Endothelial cell of umbilical vein (primary cell): ENCODE measurements around the gene CEP72. TPM values are rescaled to one million over a fixed set of nuclear protein-coding genes. Genes with fewer than 3 reads are reported as not detected.

ENCODE experiments used
- BruUV-seq: library from RNA; stranded (reverse); fragments of 400-500 nt; replicated peaks from 2 replicates; lab custom pipeline; 2021; lab: Mats Ljungman, UMichigan
- CTCF ChIA-PET: fragments of 300-600, 350-600 bp; sonication (Branson Sonifier 250); formaldehyde crosslinking; loops from one replicate; lab custom pipeline; 2021; ENCODE audit warnings: antibody characterized with exemption, inconsistent platforms; lab: Charles Lee
- POLR2A ChIA-PET: fragments of 300-600, 350-600 bp; sonication (Branson Sonifier 250); formaldehyde crosslinking; loops from one replicate; lab custom pipeline; 2021; ENCODE audit warnings: antibody characterized with exemption, inconsistent platforms; lab: Charles Lee
- DNase-seq: peaks from one replicate; pipeline ENCODE4 v3.0.0-alpha.2; 2011; ENCODE audit warnings: low read depth, low spot score
- FAIRE-seq: peaks from 2 replicates; lab custom pipeline; 2011; peaks lifted over from hg19 to GRCh38; lab: Jason Lieb, UNC
- H2AFZ ChIP-seq: 2 replicates; pipeline ENCODE4 v1.6.0; 2012; ENCODE audit warnings: low read depth, low read length, control low read depth, inconsistent platforms
- H3K27ac ChIP-seq: 2 replicates; pipeline ENCODE4 v1.5.1; 2011; ENCODE audit warnings: low read depth, mild to moderate bottlenecking, control low read depth, low read length, moderate library complexity; ENCODE audit not compliant: insufficient read depth
- H3K27me3 ChIP-seq, 2 experiments: 2 replicates each; pipeline versions ENCODE4 v1.6.0 to v1.6.1; 2011; ENCODE audit warnings: low read length in 2 of 2, mixed read lengths in 1 of 2; ENCODE audit not compliant: control insufficient read depth in 2 of 2, insufficient read depth in 2 of 2
- H3K36me3 ChIP-seq, 2 experiments: 2 replicates in 1 of 2; 3 replicates in 1 of 2; pipeline ENCODE4 v1.5.1; 2011; ENCODE audit warnings: low read length in 2 of 2, mild to moderate bottlenecking in 1 of 2, moderate library complexity in 1 of 2; ENCODE audit not compliant: control insufficient read depth in 2 of 2, insufficient read depth in 2 of 2; ENCODE audit errors: extremely low read depth in 1 of 2
- H3K4me1 ChIP-seq: 3 replicates; pipeline ENCODE4 v1.5.1; 2011; ENCODE audit warnings: mild to moderate bottlenecking, low read length; ENCODE audit not compliant: control insufficient read depth, insufficient read depth; ENCODE audit errors: extremely low read depth
- H3K4me2 ChIP-seq: 2 replicates; pipeline ENCODE4 v1.6.1; 2011; ENCODE audit warnings: low read length, control low read depth, mixed read lengths; ENCODE audit not compliant: insufficient read depth
- H3K4me3 ChIP-seq, 3 experiments: fragments of 200-600 bp in 1 of 3; sonication (generic), shearing (Covaris generic) in 1 of 3; replicated peaks in 1 of 3; 2 replicates each; pipeline ENCODE4 v1.5.1; 2011 to 2016; ENCODE audit warnings: control low read depth in 3 of 3, low read length in 3 of 3, mild to moderate bottlenecking in 2 of 3, inconsistent platforms in 1 of 3, low read depth in 1 of 3, moderate library complexity in 1 of 3; ENCODE audit not compliant: insufficient read depth in 1 of 3
- H3K79me2 ChIP-seq: 2 replicates; pipeline ENCODE4 v1.6.0; 2012; ENCODE audit warnings: low read length, inconsistent platforms; ENCODE audit not compliant: control insufficient read depth, insufficient read depth
- H3K9ac ChIP-seq: replicated peaks from 2 replicates; pipeline ENCODE3; 2011; ENCODE audit warnings: low read length, control low read depth; ENCODE audit not compliant: insufficient read depth; ENCODE audit errors: extremely low read depth
- H3K9me1 ChIP-seq: replicated peaks from 3 replicates; pipeline ENCODE4 v1.6.0; 2011; ENCODE audit warnings: mild to moderate bottlenecking, low read length; ENCODE audit not compliant: control insufficient read depth, insufficient read depth; ENCODE audit errors: extremely low read depth
- H3K9me3 ChIP-seq: replicated peaks from 2 replicates; pipeline ENCODE4 v1.5.1; 2012; ENCODE audit warnings: low read length, inconsistent platforms; ENCODE audit not compliant: control insufficient read depth, insufficient read depth
- H4K20me1 ChIP-seq: replicated peaks from 2 replicates; pipeline ENCODE3; 2011; ENCODE audit warnings: mild to moderate bottlenecking, low read length; ENCODE audit not compliant: control insufficient read depth, insufficient read depth; ENCODE audit errors: extremely low read depth
- EZH2 ChIP-seq: IDR thresholded peaks from 2 replicates; pipeline ENCODE4 v1.6.1; 2012; ENCODE audit warnings: borderline replicate concordance, low read depth, mild to moderate bottlenecking, moderate library complexity, low read length, inconsistent platforms; ENCODE audit not compliant: severe bottlenecking
- FOS ChIP-seq: IDR thresholded peaks from 2 replicates; pipeline ENCODE4 v1.6.1; 2011; ENCODE audit warnings: mild to moderate bottlenecking, low read length, moderate library complexity, borderline replicate concordance; ENCODE audit not compliant: insufficient read depth
- GATA2 ChIP-seq: IDR thresholded peaks from 2 replicates; pipeline ENCODE4 v1.7.0; 2011; ENCODE audit warnings: low read depth, mild to moderate bottlenecking, moderate library complexity, mixed read lengths, low read length; ENCODE audit not compliant: insufficient read length, insufficient read depth
- JUN ChIP-seq: IDR thresholded peaks from 2 replicates; pipeline ENCODE4 v1.6.1; 2011; ENCODE audit warnings: borderline replicate concordance, low read depth; ENCODE audit not compliant: insufficient read length, insufficient read depth
- MYC ChIP-seq: IDR thresholded peaks from one replicate; pipeline ENCODE4 v1.6.1; 2011; ENCODE audit warnings: mild to moderate bottlenecking, low read depth, low read length
- POLR2A ChIP-seq: IDR thresholded peaks from 2 replicates; pipeline ENCODE4 v1.6.1; 2012; ENCODE audit warnings: low read depth, mild to moderate bottlenecking, control low read depth, low read length
- POLR2AphosphoS5 ChIP-seq: IDR thresholded peaks from 2 replicates; pipeline ENCODE4 v1.6.1; 2012; ENCODE audit warnings: low read depth, mild to moderate bottlenecking, control low read depth, low read length, moderate library complexity; ENCODE audit not compliant: insufficient read depth
- dilution Hi-C: fragments of 300-500 bp; cut with MboI; formaldehyde crosslinking; loops from one replicate; pipeline ENCODE4 v1.15.0; 2019; ENCODE audit warnings: low sequenced_read_pairs; ENCODE audit not compliant: extremely low pct_ligation_motif_present
- intact Hi-C: fragments of 100-400 bp; cut with micrococcal nuclease; formaldehyde crosslinking; loops from one replicate; pipeline ENCODE4 v1.10.0; 2022
- polyA plus RNA-seq, 4 experiments: library from polyadenylated mRNA; depleted of rRNA in 3 of 4; stranded (reverse) in 3 of 4; unstranded in 1 of 4; fragments of >200 nt; gene quantifications; 2 replicates each; pipeline versions ENCODE4 v1.2.1 to v1.2.3, GENCODE V29; 2011 to 2012; ENCODE audit warnings: missing spikeins in 1 of 4
- total RNA-seq: library from RNA; stranded (reverse); gene quantifications from 2 replicates; pipeline ENCODE4 v1.2.3, GENCODE V29; 2021
- TF ChIP-seq, protein P1 (sequence below): IDR thresholded peaks from 2 replicates; pipeline ENCODE4 v1.6.1; 2011; ENCODE audit not compliant: insufficient read depth, insufficient read length
- TF ChIP-seq, protein P2 (sequence below), 2 donors: IDR thresholded peaks; 1 replicate in 1 of 2; 2 replicates in 1 of 2; pipeline ENCODE4 v1.5.1; 2011; ENCODE audit warnings: low read length in 2 of 2, mild to moderate bottlenecking in 2 of 2, moderate library complexity in 2 of 2, control low read depth in 1 of 2, inconsistent platforms in 1 of 2, low read depth in 1 of 2; ENCODE audit not compliant: insufficient read depth in 1 of 2; ENCODE audit errors: extremely low read depth in 1 of 2

Gene CEP72
- total and polyA plus RNA-seq, 2 donors (not counting 3 experiments of a cell fraction or from before 2014, with no cell fraction given), result 2.9 to 9.5 TPM

DNA sequence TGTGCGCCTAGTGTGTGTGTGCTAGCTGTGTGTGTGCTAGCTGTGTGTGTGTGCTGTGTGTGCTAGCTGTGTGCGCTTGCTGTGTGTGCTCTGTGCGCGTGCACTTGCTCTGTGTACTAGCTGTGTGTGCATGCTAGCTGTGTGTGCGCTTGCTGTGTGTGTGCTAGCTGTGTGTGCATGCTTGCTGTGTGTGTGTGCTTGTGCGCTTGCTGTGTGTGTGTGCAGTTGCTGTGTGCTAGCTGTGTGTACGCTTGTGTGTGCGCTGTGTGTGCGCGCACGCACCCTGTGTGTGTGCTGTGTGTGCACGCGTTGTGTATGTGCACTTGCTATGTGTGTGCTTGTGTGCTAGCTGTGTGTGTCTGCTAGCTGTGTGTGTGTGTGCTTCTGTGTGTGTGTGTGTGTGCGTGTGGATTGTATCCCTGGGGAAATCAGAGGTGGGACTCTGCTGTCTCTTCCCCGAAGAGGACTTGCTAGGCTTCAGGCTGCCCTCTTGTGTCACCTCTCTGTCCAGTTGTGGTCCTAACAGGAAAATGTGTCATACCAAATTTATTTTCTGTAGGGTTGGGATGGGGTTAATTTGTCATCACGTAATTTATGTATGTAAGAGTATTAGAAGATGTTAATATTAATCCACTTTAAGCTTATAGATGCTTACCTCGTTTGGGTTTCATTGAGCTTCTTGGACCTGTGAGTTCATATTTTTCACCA lies 42.1 kb downstream of the CEP72 start:
- peak; percentile 12 for FAIRE-seq

More for the DNA sequence above, 42.1 kb downstream of the CEP72 start:
- no peak overlapping the region for H3K4me2 ChIP-seq
- ChIA-PET CTCF (interaction anchor here (1.3 kb wide), 1 partner anchor 16 kb away, joined by 6 read pairs; no protein-coding TSS in a partner anchor), POLR2A (no interaction called here)
- H3K4me1 ChIP-seq, result peaks cover 10% of the 10 kb centered on the region
- H3K9ac ChIP-seq, result no peak overlapping the region
- no peak for TF ChIP-seq JUN
- no peak for TF ChIP-seq MYC
- TF ChIP-seq POLR2AphosphoS5, result no peak
- TF ChIP-seq, protein P1, sequence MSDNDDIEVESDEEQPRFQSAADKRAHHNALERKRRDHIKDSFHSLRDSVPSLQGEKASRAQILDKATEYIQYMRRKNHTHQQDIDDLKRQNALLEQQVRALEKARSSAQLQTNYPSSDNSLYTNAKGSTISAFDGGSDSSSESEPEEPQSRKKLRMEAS, result no peak
- TF ChIP-seq, protein P2, sequence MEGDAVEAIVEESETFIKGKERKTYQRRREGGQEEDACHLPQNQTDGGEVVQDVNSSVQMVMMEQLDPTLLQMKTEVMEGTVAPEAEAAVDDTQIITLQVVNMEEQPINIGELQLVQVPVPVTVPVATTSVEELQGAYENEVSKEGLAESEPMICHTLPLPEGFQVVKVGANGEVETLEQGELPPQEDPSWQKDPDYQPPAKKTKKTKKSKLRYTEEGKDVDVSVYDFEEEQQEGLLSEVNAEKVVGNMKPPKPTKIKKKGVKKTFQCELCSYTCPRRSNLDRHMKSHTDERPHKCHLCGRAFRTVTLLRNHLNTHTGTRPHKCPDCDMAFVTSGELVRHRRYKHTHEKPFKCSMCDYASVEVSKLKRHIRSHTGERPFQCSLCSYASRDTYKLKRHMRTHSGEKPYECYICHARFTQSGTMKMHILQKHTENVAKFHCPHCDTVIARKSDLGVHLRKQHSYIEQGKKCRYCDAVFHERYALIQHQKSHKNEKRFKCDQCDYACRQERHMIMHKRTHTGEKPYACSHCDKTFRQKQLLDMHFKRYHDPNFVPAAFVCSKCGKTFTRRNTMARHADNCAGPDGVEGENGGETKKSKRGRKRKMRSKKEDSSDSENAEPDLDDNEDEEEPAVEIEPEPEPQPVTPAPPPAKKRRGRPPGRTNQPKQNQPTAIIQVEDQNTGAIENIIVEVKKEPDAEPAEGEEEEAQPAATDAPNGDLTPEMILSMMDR (IDR thresholded peaks at IDR 0.05; ENCODE audit: extremely low read depth in 1 of 2, insufficient read depth in 1 of 2, low read depth in 1 of 2, low read length in 2 of 2), result no peak
- TF ChIP-seq FOS, result no peak
- no peak for TF ChIP-seq GATA2
- TF ChIP-seq EZH2, result no peak
- TF ChIP-seq POLR2A, result no peak
- no peaks in the 10 kb centered on the region for H3K79me2 ChIP-seq
- H3K9me1 ChIP-seq, result no peaks in the 10 kb centered on the region
- no peak overlapping the region for H3K27ac ChIP-seq
- no peaks in the 10 kb centered on the region for H4K20me1 ChIP-seq
- no peak overlapping the region for H2AFZ ChIP-seq
- H3K27me3 ChIP-seq, result no peaks in the 10 kb centered on the region
- no peaks in the 10 kb centered on the region for H3K9me3 ChIP-seq
- peaks cover 0 to 2% of the 10 kb centered on the region in 2 experiments for H3K36me3 ChIP-seq
- no peak for DNase-seq
- H3K4me3 ChIP-seq, result no peak overlapping the region
- BruUV-seq, result no TSS peak
- intact Hi-C loops (no loop called here), dilution Hi-C loops (no loop called here)
